HG02938 (cell line): ENCODE measurements around the gene ALDOA.

Source experiments
- ATAC-seq: cut with Tn5 transposase; IDR thresholded peaks from one replicate; pipeline ENCODE4 v1.9.1; 2021; ENCODE audit warnings: mild to moderate bottlenecking, moderate library complexity; ENCODE audit not compliant: unreplicated experiment

Gene ALDOA

DNA sequence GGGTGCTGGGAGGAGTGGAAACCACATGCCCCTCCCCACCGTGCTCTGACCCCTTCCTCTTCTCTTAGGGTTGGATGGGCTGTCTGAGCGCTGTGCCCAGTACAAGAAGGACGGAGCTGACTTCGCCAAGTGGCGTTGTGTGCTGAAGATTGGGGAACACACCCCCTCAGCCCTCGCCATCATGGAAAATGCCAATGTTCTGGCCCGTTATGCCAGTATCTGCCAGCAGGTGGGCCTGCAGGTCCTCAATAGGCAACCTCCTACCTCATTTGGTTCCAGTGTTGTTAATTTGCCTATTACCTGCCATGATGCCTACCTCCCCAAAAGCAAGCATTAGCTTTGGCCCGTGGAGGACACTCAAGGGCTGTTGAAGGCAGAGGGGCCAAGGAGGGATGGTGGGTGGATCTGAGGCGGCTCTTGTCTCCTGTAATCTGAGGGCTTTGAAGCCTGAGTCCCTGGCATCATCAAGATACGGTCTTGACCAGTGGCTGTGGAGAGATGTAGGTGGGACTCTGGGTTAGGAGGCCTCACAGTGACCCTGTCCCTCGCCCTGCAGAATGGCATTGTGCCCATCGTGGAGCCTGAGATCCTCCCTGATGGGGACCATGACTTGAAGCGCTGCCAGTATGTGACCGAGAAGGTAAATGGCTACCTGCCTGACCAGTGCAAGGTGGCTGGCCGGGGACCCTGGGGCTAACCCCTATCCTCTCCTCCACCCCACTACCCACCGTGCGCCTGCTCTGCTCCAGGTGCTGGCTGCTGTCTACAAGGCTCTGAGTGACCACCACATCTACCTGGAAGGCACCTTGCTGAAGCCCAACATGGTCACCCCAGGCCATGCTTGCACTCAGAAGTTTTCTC, 3.4 kb downstream of the ALDOA start:
- ATAC-seq = no peak

DNA sequence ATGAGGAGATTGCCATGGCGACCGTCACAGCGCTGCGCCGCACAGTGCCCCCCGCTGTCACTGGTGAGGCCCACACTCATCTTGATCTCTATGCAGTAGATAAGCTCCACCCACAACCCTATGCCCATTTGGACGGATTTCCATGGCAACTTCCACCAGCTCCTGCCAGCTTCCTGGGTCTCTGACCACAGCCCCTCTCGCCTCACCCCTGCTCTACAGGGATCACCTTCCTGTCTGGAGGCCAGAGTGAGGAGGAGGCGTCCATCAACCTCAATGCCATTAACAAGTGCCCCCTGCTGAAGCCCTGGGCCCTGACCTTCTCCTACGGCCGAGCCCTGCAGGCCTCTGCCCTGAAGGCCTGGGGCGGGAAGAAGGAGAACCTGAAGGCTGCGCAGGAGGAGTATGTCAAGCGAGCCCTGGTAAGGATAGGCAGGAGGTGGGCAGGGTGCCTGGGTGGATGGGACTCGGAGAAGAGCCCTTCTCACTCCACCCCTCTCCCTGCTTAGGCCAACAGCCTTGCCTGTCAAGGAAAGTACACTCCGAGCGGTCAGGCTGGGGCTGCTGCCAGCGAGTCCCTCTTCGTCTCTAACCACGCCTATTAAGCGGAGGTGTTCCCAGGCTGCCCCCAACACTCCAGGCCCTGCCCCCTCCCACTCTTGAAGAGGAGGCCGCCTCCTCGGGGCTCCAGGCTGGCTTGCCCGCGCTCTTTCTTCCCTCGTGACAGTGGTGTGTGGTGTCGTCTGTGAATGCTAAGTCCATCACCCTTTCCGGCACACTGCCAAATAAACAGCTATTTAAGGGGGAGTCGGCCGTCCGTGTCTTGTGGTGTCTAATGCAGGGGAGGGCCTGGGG, 4.3 kb downstream of the ALDOA start:
- ATAC-seq = no peak

DNA sequence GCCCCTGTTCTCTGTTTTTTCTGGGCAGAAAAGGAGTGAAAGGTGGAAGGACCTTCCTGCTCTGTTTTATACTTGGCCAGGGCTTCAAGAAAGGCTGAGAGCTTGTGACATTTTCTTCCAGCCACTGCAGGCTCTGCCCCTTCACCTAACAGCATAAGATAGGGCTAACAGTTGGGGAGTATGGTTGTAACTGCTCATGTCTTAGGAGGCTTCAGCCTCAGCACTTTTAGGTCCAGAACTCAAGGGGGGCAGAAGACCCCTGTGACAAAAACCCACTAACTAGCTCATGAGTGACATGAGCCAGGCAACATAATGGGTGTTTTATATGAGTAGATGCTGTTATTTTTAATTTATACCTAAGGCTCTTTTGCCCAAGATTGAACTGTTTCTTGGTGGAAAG, 4.9 kb downstream of the ALDOA start:
- ATAC-seq = no peak

DNA sequence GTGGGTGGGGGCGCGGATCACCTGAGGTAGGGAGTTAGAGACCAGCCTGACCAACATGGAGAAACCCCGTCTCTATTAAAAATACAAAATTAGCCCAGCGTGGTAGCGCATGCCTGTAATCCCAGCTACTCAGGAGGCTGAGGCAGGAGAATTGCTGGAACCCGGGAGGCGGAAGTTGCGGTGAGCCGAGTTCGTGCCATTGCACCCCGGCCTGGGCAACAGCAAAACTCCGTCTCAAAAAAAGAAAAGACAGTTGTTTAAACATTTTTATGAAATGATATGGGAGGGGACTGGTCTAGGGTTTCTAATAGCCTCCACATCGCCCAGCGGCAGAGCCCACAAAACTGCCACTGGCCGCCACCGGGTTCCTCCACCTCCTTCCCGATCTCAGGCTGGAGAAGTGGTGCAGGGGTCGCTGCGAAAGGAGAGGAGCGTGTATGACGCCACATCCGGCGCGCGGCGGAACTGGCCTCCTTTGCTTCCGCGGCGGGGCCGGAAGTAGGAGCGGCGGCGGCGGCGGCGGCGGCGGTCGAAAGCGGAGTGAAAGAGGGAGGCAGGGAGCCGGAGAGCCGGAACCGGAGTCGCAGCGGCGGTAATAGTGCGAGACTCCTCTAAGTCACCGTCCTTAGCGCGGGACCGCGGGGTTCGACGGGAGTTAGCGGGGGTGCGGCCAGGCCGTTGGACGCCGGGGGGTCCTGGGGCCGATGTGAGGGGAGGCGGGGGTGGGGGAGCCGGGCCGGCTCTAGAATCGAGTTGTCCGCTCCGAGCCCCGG, 10.1 kb downstream of the ALDOA start, which contains the start of gene PPP4C:
PPP4C (plus strand) TSS at position 492 of the 773 bp plus-strand sequence. CDS start 384 bp downstream, outside the sequence.
- ATAC-seq = peak; percentile 62

DNA sequence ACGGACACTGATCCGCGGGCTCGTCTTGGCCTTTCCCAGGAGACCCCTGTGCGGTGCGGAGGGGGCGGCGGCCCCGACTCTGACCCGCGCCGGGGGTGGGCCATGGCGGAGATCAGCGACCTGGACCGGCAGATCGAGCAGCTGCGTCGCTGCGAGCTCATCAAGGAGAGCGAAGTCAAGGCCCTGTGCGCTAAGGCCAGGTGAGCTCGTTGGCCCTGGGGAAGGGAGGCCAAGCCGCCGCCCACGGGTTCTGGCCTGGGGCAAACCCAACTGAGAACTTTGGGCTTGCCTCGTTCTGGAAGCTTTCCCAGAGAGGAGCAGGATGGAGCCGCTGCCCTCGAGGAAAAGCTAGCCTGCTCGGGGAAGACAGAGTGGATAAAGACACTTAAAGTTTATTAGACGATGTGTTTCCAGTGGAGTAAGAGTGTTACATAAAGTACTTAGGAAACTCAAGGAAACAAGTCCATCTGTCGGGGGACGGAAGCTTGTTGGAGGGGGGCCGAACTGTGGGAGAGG, 10.8 kb downstream of the ALDOA start:
- peak; percentile 25 for ATAC-seq

DNA sequence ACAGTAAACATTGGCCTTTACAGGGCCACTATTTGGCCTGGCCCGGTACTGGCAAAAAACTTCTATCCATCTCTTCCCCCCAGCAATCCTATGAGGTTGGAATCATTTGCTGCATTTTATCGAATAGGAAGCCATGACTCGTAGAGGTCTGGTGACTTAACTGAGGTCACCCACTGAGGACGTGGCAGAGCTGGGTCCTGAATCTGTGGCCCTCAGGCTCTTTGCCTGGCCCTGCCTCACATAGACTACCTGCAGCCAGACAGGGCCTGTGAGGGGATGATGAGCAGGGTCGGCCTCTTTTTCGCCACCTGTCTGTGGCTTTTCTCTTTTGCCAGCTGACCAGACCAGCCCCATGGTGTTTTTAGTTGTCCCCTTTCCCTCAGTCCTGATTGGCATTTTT, 12.1 kb downstream of the ALDOA start:
- ATAC-seq = no peak

DNA sequence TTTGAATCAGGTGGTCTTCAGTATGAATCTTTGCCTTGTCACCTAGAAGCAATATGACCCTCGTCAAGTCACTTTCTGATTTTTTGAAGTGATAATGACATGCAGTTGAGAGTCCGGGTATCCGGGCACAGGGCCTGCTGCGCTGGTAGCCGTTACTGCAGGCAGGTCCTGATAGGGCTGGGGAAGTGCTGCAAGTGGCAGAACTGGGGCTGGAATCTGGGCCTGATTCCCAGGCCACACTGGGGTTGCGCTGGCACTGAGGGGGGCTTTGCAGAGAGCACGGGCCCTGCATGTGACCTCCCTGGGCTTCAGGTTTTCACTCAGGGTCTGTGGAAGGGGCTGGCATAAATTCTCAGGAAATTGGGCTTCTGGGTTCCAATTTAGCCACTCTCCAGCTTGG, 13.2 kb downstream of the ALDOA start:
- no peak for ATAC-seq

DNA sequence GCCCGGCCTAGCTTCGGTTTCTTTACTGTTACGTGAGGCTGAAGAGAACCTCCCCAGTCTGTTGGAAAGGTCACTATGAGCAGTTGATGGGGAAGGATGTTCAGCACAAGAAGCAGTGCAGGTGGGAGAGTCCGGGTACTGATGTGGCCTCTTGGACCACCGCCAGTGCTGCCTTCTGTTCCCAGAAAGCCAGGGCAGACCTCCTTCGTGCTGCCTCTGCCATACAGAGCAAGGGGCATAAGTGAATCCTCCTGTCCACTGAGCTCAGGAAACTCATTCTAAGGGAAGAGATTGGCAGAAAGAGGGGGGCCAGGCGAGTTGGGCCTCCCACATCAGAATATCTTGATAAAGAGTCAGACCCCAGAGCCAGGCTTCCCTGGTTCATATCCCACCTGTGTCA, 13.9 kb downstream of the ALDOA start:
- ATAC-seq = no peak

DNA sequence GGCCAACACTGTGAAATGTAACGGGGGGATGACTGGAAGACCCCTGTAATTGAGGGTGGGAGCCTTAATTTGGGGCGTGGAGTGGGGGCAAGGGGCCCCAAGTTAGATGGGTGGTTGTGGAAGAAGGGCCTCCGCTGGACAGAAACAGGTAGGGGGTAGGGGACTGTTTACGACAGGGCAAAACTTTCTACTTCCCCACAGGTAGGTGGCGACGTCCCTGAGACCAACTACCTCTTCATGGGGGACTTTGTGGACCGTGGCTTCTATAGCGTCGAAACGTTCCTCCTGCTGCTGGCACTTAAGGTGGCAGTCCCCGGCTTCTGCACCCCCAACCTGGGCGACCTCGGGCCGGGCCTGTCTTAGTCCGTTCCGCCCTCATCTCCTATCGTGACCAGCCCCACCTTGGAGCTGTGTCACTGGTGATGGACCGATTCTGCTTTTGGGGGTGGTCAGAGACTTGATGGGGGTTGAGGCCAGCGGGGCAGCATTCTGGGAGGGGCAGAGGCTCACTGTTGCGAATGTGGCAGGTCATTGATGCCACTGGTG, 17.1 kb downstream of the ALDOA start:
- ATAC-seq = no peak

DNA sequence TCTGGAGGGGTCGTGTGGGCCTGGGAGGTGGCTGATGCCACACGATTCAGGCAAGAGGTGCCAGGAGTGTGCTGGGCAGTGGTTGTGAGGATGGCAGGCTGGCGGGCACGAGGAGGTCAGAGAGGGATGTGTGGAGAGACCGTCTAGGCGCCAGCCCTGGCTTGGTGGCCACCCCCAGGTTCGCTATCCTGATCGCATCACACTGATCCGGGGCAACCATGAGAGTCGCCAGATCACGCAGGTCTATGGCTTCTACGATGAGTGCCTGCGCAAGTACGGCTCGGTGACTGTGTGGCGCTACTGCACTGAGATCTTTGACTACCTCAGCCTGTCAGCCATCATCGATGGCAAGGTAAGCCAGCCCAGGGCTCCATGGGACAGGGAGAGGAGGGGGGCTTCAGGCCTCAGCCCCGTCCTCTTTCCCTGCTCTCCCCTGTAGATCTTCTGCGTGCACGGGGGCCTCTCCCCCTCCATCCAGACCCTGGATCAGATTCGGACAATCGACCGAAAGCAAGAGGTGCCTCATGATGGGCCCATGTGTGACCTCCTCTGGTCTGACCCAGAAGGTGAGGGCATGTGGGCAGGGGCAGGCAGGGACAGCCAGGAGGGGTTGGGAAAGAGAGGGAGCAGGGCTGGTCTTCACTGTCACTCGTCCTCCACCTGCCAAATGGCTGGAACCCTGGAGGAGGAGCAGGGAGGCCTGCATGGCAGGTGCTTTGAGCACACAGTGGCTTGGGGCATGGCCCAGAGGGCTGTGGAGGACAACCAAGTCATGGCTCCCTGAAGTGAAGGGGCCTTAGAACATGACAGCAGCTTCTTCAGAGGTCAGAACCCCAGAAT, 17.9 kb downstream of the ALDOA start:
- ATAC-seq = no peak

DNA sequence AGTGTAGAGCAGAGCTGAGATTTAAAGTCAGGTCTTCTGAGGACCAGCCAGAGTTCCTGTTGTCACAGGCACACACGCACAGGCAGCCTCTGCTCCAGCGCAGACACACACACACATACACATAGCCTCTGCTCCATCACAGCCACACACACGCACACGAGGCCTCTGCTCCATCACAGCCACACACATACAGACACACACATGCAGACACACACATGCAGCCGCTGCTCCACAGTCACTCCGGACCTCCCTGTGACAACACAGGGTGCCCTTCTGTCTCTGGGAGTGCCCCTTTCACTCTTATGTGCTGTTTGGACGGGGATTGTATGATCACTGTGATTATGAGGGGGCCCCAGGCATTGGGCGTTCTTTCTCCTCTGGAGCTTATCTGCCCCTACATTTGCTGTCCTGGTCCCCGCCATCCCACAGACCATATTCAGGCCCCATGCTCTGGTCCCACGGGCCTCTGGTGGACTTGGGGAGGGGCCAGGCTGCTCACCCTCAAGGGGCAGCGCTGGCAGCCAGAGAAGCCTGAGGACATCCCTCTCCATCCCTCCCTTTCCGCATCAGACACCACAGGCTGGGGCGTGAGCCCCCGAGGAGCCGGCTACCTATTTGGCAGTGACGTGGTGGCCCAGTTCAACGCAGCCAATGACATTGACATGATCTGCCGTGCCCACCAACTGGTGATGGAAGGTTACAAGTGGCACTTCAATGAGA, 18.7 kb downstream of the ALDOA start:
- ATAC-seq = no peak

DNA sequence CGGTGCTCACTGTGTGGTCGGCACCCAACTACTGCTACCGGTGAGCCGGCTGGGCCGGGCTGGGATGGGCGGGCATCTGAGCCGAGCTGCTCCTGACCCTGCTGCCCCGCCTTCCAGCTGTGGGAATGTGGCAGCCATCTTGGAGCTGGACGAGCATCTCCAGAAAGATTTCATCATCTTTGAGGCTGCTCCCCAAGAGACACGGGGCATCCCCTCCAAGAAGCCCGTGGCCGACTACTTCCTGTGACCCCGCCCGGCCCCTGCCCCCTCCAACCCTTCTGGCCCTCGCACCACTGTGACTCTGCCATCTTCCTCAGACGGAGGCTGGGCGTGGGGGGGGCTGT, 19.2 kb downstream of the ALDOA start:
- no peak for ATAC-seq

DNA sequence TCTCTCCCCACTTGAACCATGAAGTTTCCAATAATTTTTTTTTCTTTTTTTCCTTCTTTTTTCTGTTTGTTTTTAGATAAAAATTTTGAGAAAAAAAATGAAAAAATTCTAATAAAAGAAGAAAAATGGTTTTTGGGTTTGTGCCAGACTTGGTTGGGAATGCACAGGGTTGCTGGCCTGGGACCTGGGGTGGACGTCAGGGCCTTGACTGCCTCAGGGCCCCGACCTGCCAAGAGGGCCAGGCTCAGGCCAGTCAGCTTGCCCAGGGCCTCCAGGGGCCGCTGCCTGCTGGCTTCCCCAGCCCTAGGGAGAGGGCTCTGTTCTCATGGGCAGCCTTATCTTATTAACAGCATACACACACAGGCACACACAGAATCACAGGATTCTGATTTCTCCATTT, 19.7 kb downstream of the ALDOA start:
- no peak for ATAC-seq

DNA sequence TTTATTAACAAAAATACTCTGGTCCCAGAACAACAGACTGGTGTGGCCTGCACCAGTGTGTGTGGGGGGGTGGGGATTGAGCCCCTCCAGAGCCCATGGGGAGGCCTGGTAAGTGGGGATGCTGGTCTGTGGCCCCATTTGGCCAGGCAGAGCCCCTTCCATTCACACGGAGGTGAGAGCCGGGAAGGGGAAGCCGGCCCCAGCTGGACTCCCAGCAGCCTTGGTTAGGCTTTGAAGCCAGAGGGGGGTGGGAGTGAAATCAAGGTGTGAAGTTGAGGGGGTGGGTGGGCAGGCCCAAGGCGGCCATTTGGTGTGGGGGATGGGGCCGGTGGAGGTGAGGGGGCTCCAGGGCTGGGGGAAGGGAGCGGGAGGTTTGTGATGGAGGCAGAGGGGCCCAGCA, 20.3 kb downstream of the ALDOA start:
- ATAC-seq = no peak

DNA sequence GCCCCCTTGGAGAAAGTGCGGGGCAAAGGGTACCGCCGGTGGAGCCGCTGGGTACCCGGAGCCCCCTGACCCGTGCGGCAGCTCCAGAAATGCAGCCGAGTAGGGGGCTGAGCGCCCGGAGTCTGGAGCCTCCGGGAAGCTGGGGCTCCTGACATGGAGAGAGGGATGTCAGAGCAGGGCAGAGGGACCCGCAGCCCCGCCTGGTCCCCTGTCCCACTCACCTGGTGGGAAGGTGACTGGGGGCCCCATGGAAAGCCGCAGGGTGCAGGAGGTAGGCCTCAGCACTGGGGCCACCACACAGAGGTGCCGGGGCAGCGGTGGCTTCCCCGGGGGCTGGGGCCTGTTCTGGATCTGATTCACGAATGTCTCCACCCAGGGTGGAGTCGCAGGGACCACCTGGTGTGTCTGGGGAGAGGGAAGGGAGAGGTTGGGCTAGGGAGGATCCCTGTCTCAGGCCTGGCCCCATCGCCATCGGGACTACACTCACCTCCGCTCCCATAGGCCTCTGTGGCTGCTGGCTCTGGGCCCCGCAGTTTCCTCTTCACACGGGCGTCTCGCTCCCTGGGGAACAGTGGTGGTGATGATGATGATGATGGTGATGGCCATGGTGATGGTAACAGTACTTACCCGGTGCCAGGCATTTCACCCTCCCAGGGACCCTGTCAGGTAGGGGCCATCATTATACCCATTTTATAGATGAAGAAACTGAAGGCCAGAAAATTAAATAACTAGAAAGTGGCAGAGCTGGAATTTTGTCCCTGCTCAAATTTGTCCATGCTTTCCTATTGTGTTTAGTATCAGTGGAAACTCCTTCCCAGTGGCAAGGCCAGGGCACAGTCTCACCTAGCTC, 21.0 kb downstream of the ALDOA start:
- ATAC-seq = no peak

DNA sequence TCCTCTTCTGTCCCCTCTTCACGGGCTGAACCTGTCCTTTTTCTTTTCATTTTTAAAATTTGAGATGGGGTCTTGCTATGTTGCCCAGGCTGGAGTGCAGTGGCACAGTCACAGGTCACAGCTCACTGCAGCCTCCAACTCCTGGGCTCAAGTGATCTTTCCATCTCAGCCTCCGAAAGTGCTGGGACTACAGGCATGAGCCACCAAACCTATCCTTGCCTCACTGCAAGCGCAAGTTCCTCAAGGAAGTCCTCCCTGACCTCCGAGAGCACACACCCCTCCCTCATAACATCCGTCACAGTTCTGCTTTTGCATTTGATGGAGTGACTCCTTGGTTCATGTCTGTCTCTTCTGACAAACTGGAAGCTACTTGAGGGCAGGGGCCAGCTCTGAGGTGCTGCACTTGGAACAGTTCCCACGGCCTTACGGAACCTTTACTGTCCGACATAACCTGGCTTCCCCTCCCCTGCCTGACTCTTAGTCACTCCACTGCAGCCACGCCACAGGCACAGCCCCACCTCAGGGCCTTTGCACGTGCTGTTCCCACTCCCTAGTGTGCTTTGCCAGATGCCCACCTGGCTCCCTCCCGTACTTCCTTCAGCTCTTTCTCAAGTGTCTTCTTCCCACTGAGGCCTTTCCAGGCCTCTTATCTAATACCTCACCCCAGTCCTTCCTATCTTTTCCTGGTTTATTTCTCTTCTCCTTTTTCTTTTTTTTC, 21.8 kb downstream of the ALDOA start:
- no peak for ATAC-seq

DNA sequence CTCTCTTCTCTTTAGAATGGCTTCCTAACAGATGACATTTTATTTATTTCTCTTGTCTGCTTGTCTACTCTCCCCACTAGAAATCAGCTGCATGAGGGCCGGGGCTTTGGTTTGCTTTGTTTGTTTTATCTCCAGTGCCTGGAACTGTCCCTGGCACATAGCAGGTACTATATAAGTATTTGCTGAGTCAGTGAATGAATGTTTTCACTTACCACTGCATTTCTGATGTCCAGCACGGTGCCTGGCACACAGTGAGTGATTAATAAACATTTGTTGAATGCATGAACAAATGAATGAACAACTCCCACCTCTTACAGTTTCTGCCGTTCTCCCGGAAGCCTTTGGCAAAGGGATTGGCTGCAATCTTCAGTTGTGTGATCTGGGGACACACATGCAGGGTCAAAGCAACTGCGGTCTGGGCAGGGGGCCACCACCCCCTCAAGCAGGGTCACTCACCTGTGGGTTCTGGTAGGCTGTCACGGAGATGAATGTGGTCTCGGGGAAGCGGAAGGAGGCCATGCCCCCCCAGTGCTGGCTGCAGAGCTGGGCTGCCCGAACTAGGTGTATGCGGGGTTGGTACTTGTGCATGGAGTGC, 22.8 kb downstream of the ALDOA start:
- ATAC-seq = no peak
